Fibroblast of lung (primary cell): ENCODE measurements around the gene GRIN2A.

Experiments
- CTCF ChIP-seq, 2 donors: IDR thresholded peaks in 1 of 2; conservative IDR thresholded peaks in 1 of 2; 1 replicate in 1 of 2; 2 replicates in 1 of 2; pipeline ENCODE4 v1.5.1; 2011 to 2012; ENCODE audit warnings: low read length in 2 of 2, control low read depth in 1 of 2, inconsistent platforms in 1 of 2, low read depth in 1 of 2, mild to moderate bottlenecking in 1 of 2
- EZH2 ChIP-seq: IDR thresholded peaks from 2 replicates; pipeline ENCODE4 v1.5.1; 2012; ENCODE audit warnings: low read length, control low read depth, mild to moderate bottlenecking; ENCODE audit errors: missing control alignments

- TF ChIP-seq CTCF (conservative IDR thresholded peaks at IDR 0.05 in 1 of 2, IDR thresholded peaks at IDR 0.05 in 1 of 2; ENCODE audit: low read depth in 1 of 2, low read length in 2 of 2) (no peak), EZH2 (no peak)
Observed at GRCh38 chr16:10103118-10103517, 79.1 kb downstream of the GRIN2A start.
